Raji (cell line): Measurements from ENCODE around the gene RNASE7.

Experiments used
- POLR2A ChIP-seq: IDR thresholded peaks from 2 replicates; pipeline ENCODE4 v1.6.1; 2011; ENCODE audit warnings: low read depth, low read length, control low read depth; ENCODE audit not compliant: insufficient read depth

RNASE7 gene

GRCh38 chr14:21018286-21018685, 23.9 kb upstream of the RNASE7 start:
- TF ChIP-seq POLR2A: no peak

- no peak for TF ChIP-seq POLR2A
Observed at GRCh38 chr14:21018781-21019180, 23.4 kb upstream of the RNASE7 start.

- TF ChIP-seq POLR2A: no peak
Observed at GRCh38 chr14:21019366-21019765, 22.8 kb upstream of the RNASE7 start.

GRCh38 chr14:21020977-21021545, 21.1 kb upstream of the RNASE7 start:
- TF ChIP-seq POLR2A: no peak

- no peak for TF ChIP-seq POLR2A
Observed at GRCh38 chr14:21022686-21023085, 19.5 kb upstream of the RNASE7 start.

- TF ChIP-seq POLR2A: no peak
Observed at GRCh38 chr14:21023174-21023573, 19.0 kb upstream of the RNASE7 start.

- no peak for TF ChIP-seq POLR2A
Observed at GRCh38 chr14:21023817-21024584, 18.2 kb upstream of the RNASE7 start.

GRCh38 chr14:21024585-21025370, 17.4 kb upstream of the RNASE7 start, which contains the start of gene NDRG2:
Gene NDRG2, minus strand, starts transcription at chr14:21025061. Its CDS starts 1,746 bp downstream, at chr14:21023315.
- TF ChIP-seq POLR2A: no peak

- no peak for TF ChIP-seq POLR2A
Observed at GRCh38 chr14:21025371-21026273, 16.5 kb upstream of the RNASE7 start.

GRCh38 chr14:21026274-21026987, 15.7 kb upstream of the RNASE7 start:
- TF ChIP-seq POLR2A: no peak

- TF ChIP-seq POLR2A: no peak
Observed at GRCh38 chr14:21026988-21027315, 15.2 kb upstream of the RNASE7 start.

- TF ChIP-seq POLR2A: no peak
Observed at GRCh38 chr14:21029917-21030316, 12.2 kb upstream of the RNASE7 start, which contains the start of gene TPPP2. Gene TPPP2, plus strand, starts transcription at chr14:21030217. Its CDS starts 365 bp downstream, at chr14:21030582.

- no peak for TF ChIP-seq POLR2A
Observed at GRCh38 chr14:21030531-21030930, 11.6 kb upstream of the RNASE7 start.

- no peak for TF ChIP-seq POLR2A
Observed at GRCh38 chr14:21032326-21033132, 9.6 kb upstream of the RNASE7 start.

GRCh38 chr14:21033133-21033698, 8.9 kb upstream of the RNASE7 start:
- TF ChIP-seq POLR2A: no peak
